Lower lobe of right lung (tissue), 2 donors: ENCODE measurements around the gene CCL1. TPM values are rescaled to one million over a fixed set of nuclear protein-coding genes. Genes with fewer than 3 reads are reported as not detected.

Experiments used
- ATAC-seq, 2 donors: fragments of 200-7000 bp; cut with Tn5 transposase; one replicate each; pipeline ENCODE4 v1.9.1; 2020 to 2022; ENCODE audit warnings: mild to moderate bottlenecking in 2 of 2, moderate library complexity in 2 of 2
- DNase-seq: peaks from one replicate; pipeline ENCODE4 v3.0.0-alpha.2; 2020
- H3K27ac ChIP-seq: fragments of 200-600 bp; one replicate; pipeline ENCODE4 v1.8.0; 2022
- H3K27me3 ChIP-seq: fragments of 200-600 bp; one replicate; pipeline ENCODE4 v1.8.0; 2022; ENCODE audit warnings: low read depth
- H3K36me3 ChIP-seq: fragments of 200-600 bp; one replicate; pipeline ENCODE4 v1.8.0; 2022; ENCODE audit warnings: mild to moderate bottlenecking
- H3K4me1 ChIP-seq: fragments of 200-600 bp; one replicate; pipeline ENCODE4 v1.8.0; 2022
- H3K4me3 ChIP-seq: fragments of 200-600 bp; one replicate; pipeline ENCODE4 v1.8.0; 2022; ENCODE audit warnings: mild to moderate bottlenecking
- H3K9me3 ChIP-seq: fragments of 200-600 bp; one replicate; pipeline ENCODE4 v1.8.0; 2022
- intact Hi-C: fragments of 100-400 bp; cut with DNase I; formaldehyde crosslinking; loops from one replicate; pipeline ENCODE4 v1.11.0; 2022
- total RNA-seq: library from RNA; stranded (reverse); fragmentation: NEBNext Ultra II Directional; extraction: Animal tissue kit (Norgen Biotek cat#: 25700); gene quantifications from one replicate; pipeline ENCODE4 v1.2.1, GENCODE V29; 2021
- TF ChIP-seq, protein P1 (sequence below): fragments of 200-600 bp; IDR thresholded peaks from one replicate; pipeline ENCODE4 v1.8.0; 2022; ENCODE audit warnings: antibody characterized with exemption, mild to moderate bottlenecking
- donor health status: DM: no; HTN: yes; CAD: no; lungs with severe emphysema.

The CCL1 gene
- total RNA-seq, 1 donor from 2014 or later: not detected

DNA sequence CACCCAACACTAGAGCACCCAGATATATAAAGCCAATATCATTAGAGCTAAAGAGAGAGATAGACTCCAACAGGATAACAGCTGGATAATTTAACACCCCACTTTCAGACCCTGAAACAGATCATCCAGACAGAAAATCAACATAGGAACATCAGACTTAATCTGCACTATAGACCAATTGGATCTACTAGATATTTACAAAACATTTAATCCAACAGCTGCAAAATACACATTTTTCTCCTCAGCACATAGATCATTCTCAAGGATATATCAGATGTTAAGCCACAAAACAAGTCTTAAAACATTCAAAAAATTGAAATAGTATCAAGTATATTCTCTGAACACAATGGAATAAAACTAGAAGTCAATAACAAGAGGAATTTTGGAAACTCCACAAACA, 10.8 kb downstream of the CCL1 start:
- Histone ChIP-seq H3K27ac (no peak overlapping the region), H3K27me3 (no peaks in the 10 kb centered on the region), H3K4me1 (peaks cover 15% of the 10 kb centered on the region), H3K4me3 (no peak overlapping the region), H3K9me3 (no peaks in the 10 kb centered on the region), H3K36me3 (no peaks in the 10 kb centered on the region)
- intact Hi-C loops: no loop called here
- TF ChIP-seq, protein P1, sequence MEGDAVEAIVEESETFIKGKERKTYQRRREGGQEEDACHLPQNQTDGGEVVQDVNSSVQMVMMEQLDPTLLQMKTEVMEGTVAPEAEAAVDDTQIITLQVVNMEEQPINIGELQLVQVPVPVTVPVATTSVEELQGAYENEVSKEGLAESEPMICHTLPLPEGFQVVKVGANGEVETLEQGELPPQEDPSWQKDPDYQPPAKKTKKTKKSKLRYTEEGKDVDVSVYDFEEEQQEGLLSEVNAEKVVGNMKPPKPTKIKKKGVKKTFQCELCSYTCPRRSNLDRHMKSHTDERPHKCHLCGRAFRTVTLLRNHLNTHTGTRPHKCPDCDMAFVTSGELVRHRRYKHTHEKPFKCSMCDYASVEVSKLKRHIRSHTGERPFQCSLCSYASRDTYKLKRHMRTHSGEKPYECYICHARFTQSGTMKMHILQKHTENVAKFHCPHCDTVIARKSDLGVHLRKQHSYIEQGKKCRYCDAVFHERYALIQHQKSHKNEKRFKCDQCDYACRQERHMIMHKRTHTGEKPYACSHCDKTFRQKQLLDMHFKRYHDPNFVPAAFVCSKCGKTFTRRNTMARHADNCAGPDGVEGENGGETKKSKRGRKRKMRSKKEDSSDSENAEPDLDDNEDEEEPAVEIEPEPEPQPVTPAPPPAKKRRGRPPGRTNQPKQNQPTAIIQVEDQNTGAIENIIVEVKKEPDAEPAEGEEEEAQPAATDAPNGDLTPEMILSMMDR: no peak
- DNase-seq (no peak), ATAC-seq (no peak)

DNA sequence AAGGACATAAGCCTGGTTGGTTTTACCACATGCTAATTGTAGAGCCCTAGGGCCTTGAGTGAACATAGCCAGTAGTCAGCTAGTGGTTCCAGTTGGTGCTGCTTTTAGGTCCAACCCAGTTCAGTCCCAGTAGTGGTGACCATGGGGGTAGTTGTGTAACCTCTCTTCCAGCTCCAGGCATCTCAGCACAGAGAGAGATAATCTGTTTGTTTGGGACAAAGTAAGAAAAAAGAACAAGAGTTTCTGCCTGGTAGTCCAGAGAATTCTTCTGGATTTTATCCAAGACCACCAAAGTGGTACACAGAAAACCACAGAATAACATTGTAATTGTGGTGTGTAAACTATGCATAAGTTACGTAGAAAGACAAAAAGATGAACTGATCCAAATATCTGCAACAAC, 11.9 kb downstream of the CCL1 start:
- no peak for ATAC-seq

DNA sequence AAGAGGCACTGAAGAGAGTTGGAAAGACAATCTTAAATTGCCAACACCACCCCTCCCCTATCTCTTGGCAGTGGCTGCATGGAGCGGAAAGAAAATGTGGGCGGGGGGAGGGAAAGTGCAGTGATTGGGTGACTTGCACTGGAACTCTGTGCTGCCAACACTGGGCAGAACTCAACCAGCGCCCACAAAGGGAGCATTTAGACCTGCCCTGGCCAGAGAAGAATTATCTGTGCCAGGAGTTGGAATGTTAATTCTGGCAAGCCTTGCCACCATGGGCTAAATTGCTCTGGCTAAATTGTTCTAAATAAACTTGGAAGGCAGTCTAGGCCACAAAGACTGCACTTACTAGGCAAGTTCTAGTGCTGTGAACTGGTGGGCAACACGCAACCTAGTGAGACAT, 13.3 kb downstream of the CCL1 start:
- Histone ChIP-seq H3K4me3 (no peak overlapping the region), H3K9me3 (no peaks in the 10 kb centered on the region), H3K36me3 (no peaks in the 10 kb centered on the region), H3K4me1 (no peaks in the 10 kb centered on the region), H3K27me3 (no peaks in the 10 kb centered on the region), H3K27ac (no peak overlapping the region)
- no peak for DNase-seq
- intact Hi-C loops: no loop called here
- TF ChIP-seq, protein P1: no peak
- no peak for ATAC-seq

More for the DNA sequence above, 11.9 kb downstream of the CCL1 start:
- Histone ChIP-seq H3K36me3 (no peaks in the 10 kb centered on the region), H3K27me3 (no peaks in the 10 kb centered on the region), H3K4me1 (peaks cover 10% of the 10 kb centered on the region), H3K27ac (peak overlapping the region; percentile 15), H3K4me3 (no peak overlapping the region), H3K9me3 (no peaks in the 10 kb centered on the region)
- intact Hi-C loops: no loop called here
- TF ChIP-seq, protein P1: no peak
- DNase-seq: no peak

DNA sequence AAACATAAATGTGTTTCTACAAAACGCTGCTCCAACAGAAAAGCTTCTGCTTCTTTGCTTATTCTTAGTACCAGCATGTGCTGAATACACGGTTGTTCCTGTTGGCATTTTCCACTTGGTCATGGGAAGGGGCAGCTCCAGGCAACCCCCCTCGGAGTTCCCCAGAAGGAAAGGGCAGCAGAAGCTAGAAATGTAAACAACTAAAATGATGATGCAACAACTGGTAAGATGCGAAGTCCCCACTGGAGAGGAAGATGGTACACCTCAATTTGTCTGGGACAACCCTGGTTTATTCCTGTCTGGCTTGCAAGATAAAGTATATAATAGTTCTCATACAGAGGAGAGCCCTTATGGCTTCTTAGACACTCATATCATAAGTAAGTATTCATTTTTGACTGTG, 16.0 kb downstream of the CCL1 start:
- DNase-seq (no peak), ATAC-seq (no peak)
- Histone ChIP-seq H3K27me3 (no peaks in the 10 kb centered on the region), H3K4me1 (no peaks in the 10 kb centered on the region), H3K9me3 (no peaks in the 10 kb centered on the region), H3K4me3 (no peak overlapping the region), H3K27ac (no peak overlapping the region), H3K36me3 (no peaks in the 10 kb centered on the region)
- TF ChIP-seq, protein P1: no peak
- intact Hi-C loops: no loop called here

DNA sequence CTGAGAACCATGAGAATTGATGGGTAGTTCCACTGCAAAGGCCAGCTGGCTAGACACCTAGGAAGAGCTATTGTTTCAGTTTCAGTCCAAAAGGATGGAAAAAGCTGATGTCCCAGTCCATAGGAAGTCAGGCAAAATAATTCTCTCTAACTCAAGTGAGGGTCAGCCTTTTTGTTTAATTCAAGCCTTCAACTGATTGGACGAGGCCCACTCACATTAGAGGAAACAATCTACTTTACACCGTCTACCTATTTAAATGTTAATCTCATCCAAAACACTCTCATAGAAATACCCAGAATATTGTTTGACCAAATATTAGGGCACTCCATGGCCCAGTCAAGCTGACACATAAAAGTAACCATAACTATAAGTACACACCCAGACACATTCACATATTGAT, 21.1 kb downstream of the CCL1 start:
- ATAC-seq (no peak), DNase-seq (no peak)
- Histone ChIP-seq H3K4me1 (no peaks in the 10 kb centered on the region), H3K9me3 (no peaks in the 10 kb centered on the region), H3K36me3 (no peaks in the 10 kb centered on the region), H3K27me3 (no peaks in the 10 kb centered on the region), H3K27ac (no peak overlapping the region), H3K4me3 (no peak overlapping the region)
- TF ChIP-seq, protein P1: no peak
- intact Hi-C loops: no loop called here
